NCI-H1092 (cell line): ENCODE measurements around the gene ACSF2.

ENCODE experiments used
- DNase-seq: peaks from one replicate; lab custom pipeline; 2025; lab: John Stamatoyannopoulos, UW

The ACSF2 gene

DNA sequence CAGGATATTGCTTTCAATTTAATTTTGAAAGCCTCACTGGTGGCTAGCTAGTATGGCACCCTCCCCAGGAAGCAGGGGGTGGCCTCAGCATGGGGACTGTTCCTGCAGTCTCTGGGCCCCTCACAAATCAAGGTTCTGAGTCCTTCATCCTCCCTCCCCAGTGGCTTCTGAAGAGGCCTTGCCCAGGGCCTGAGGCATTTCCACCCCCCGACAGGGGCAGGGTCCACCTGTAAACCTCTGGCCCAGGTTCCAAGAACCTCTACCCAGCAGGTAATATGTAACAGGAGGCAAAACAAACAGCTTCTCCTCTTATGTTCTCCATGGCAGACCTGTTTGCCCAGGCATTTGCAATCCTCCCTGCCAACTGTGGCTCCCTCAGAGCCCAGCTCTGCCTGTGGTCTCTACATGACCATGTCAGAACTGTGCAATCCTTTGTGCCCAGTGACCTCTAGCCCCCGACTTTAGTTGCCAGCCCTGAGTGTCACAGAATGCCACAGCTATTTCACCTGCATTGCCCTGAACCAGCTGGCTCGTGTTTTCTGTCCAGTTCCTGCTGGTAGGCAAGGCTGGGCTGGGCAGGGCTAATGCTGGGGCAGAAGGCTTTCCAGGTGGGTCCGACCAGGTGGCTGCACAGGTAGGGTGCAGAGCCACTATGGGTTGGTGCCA, 14.3 kb downstream of the ACSF2 start:
- no peak for DNase-seq

DNA sequence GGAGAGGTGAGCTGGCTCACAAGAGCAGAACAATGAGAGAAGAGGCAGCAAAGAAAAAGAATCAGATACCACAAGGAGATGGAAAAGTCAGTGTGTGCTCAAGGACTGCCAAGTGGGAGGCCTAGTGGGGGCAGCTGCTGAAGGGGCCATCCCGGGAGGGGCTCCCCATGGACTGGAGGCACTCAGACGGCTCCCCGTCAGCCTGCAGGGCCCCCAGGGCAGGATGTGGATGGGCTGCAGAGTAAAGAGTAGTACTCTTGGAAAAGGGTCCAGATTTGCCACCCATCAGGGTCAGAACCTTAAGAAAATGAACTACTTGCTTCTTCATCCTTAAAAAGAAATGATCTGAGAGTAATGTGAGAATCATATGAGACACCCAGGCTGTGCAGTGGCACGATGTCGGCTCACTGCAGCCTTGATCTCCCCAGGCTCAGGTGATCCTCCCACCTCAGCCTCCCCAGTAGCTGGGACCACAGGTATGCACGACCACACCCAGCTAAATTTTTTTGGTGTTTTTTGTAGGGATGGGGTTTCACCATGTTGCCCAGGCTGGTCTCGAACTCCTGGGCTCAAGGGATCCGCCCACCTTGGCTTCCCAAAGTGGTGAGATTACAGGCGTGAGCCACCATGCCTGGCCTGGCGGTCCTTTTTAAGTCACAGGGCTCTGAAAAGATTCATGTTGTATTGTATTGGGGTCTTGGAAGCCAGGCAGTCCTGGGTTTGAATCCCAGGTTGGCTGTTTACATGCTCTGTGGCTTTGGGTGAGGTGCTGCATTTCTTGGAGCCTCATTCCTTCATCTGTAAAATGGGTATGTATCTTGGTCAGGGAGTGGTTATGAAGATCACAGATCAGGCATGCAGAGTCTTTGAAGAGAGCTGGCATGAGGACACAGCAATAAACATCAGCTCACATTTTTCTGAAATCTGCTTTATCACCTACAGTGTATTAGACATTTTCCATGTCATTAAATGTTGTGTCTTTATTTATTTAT, 15.1 kb downstream of the ACSF2 start:
- no peak for DNase-seq

DNA sequence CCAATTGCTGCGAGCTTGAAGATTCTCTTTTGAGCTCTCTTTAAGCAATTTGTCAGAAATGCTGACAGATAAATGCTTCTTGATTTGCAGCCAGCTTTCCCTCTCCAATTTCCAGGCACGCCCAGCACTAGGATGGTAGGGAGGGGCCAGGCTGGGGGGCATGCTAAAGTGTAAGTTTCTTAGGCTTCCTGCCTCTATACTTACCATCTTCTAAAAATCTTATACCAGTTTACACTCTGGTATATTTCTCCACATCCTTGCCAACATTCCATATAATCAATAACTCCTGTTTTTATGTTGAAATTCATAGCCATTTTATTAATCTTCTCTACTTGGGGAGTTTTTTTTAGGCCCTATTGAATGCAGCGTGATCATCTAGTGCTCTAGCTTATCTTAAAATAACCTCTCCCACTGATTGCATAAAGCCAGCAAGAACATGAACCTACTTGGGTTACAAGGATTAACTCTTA, 17.5 kb downstream of the ACSF2 start:
- DNase-seq = no peak

DNA sequence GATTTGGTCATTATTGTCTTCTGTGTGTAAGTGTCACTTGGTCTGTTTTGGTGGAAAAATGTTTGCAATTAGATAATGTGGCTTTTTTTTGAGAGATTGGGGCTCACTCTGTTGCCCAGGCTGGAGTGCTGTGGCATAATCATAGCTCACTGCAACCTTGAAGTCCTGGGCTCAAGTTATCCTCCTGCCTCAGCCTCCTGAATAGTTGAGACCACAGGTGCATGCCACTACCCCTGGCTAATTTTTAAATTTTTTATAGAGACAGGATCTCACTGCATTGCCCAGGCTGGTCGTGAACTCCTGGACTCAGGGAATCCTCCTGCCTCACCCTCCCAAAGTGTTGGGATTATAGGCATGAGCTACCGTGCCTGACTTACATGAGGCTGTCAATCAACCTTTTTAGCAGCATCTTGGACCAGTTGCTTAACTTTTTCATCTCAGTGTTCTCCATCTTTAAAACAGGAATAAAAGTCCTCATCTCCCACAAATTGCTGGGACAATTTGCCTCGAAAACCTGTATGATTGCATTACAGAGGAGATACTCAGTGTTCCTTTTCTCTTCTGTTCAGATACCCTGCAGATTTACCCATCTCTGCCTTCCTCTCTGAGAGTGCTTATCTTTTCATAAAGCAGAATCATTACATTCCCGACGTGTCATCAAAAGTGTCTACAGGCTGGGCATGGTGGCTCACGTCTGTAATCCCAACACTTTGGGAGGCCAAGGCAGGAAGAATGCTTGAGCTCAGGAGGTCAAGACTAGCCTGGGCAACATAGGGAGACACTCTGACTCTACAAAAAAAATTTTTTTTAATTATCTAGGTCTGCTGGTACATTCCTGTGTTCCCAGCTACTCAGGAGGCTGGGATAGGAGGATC, 19.1 kb downstream of the ACSF2 start:
- DNase-seq = no peak

DNA sequence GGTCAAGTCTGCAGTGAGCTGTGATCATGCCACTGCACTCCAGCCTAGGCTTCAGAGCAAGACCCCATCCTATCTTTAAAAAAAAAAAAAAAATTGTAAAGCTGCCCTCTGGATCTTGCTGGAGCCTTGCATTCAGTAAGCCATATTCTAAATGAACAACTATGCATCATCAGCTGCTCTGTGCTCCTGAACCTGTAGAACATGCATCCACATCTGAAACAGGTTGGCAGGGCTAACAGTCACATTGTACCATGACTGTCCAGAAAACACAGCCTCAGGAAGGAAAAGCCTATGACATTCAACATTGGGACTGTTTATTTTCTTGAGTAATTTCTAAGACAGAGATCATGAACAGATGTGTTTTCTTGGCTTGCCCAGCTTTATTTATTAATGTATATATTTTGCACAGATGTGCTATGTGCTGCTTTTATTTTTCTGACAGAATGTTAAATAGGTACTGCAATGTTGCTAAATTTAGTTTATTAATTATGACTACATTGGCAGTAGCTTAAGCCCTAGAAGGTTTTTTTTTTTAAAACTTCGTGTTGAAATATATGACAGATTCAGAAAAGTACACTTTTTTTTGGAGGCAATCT, 19.8 kb downstream of the ACSF2 start:
- DNase-seq = no peak

DNA sequence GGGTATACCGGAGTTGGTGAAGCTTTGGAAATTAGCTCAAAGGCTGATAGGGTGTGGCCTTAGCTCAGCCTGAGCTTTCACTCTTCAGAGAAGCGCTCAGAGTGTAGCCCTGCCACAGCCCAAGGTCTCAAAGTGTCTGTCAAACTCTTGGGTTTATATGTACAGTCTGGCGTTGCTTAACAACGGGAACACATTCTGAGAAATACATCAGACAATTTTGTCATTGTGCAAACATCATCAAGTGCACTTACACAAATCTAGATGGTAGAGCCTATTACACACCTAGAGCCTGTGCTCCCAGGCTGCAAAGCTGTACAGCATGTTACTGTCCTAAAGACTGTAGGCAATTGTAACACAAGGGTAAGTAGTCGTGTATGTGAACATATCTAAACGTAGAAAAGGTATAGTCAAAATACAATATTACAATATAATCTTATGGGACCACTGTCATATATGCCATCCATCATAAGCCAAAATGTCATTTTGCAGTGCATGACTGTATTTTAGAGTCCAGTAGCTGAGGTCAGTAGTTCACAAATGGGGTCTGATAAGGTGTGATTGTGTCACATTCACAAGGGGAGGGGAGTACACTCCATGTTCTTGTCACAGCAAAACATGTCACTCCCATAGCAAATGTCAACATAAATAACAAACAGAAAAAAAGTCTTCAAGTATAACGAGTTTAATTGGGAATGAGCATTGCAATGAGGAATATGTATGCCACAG, 22.0 kb downstream of the ACSF2 start:
- DNase-seq = no peak

DNA sequence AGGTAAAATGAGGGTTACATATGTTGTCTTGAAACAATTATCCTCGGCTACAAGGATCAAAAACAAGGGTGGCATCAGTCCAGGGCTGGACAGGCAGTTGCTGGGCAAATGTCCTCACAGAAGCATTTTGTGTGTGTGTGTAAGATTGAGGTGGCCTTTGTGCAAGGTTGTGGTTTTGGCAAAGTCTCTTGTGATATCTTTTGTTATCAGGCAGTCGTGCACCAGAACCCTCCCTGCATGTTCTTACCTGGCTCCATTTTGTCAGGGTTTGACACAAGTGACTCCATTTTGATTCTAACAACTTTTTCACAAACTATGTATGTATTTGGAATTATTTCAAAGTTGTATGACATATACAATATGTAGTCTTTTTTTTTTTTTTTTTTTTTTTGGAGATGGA, 22.6 kb downstream of the ACSF2 start:
- no peak for DNase-seq

DNA sequence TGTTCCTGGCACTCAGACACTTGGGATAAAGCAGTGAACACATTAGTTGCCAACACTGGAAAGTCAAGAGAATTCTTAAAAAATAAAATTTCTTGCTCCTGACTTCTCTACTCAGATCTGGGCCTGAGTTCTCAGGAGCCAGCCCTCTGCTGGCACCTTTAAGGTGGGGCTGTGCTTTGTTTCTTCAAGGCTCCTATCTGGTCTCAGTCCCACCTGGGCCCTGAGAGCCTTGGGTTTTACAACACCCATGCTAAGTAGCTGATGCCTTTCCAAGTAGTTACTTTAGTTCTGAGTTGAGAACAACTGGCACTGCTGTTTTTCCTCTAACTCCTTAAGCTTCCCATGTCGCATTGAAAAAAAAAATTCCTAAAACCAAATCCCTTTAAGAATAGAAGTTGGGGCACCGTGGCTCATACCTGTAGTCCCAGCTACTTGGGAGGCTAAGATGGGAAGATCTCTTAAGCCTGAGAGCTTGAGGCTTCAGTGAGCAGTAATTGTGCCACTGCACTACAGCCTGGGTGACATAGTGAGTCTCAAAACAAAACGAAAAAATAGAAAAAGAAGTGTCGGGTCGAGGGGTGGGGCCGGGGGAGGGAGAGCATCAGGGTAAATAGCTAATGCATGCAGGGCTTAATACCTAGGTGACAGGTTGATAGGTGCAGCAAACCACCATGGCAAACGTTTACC, 26.1 kb downstream of the ACSF2 start:
- DNase-seq = no peak

DNA sequence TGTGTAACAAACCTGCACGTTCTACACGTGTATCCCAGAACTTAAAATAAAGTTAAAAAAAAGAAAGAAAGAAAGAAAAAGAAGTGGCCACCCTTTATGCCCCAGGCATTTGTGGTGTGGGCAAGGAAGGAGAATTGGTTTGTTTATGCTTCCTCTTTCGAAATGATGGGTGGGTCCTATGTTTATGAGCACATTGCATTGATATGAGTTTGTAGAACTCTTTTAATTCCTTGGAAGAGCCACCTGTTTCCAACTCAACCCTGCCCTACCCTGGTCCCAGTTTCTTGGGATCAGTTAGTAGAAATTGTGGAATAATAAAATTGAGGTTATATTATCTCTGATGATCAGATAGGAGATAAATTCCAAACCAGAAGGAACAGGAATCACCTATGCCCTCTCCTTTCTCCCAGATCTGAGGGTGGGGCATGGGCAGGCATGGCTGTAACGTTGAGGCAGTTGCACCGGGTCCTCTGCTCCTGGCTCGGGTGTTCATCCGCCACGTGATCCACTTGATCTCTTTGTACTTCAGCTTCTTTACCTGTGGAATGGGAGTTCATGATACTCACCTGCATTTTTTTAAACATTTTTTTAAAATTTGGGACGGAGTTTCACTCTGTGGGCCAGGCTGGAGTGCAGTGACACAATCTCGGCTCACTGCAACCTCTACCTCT, 26.7 kb downstream of the ACSF2 start:
- no peak for DNase-seq

DNA sequence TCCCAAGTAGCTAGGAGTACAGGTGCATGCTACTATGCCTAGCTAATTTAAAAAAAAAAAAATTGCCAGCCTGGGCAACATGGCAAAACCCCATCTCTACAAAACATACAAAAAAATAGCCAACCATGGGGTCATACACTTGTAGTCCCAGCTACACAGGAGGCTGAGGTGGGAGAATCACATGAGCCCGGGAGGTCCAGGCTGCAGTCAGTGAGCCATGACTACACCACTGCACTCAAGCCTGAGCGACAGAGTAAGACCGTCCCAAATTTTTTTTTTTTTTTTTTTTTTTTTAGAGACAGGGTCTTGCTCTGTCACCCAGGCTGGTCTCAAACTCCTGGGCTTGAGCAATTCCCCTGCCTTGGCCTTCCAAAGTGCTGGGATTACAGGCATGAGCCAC, 27.9 kb downstream of the ACSF2 start:
- DNase-seq = no peak

DNA sequence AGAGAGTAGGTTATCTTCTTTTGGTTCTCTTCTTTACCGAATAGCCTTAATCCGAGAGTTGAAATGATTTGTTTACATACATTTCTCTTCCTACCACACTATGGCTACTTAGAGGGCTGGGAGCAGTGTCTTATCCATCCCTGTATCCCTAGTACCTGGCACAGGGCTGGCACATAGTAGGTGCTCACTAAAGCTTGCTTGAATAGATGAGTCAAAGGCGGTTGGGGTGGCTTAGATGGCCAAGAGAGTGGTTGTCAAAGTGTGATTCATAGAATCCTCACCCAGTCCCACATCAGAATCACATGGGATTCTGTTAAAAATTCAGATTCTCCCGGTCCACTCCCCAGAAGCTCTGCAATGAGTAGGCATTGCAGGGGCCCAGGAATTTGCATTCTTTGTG, 31.6 kb downstream of the ACSF2 start:
- DNase-seq = no peak

DNA sequence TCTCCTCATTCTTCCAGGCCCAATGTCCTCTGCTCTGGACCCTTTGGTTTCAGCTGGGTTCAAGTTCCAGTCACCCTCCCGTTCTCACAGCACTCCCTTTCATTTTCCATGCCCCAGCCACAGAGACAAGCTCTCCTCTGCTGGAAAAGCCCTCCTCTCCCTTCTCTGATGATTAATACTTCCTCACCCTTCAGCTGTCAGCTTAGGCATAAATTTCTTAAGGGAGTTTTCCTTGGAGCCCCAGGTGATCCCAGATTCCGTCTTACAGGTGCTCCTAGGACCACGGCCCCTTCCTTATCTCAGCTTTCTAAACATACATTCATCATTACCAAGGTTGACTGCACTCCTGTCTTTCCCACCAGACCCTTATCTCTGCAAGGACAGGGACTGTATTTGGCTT, 32.3 kb downstream of the ACSF2 start:
- no peak for DNase-seq

DNA sequence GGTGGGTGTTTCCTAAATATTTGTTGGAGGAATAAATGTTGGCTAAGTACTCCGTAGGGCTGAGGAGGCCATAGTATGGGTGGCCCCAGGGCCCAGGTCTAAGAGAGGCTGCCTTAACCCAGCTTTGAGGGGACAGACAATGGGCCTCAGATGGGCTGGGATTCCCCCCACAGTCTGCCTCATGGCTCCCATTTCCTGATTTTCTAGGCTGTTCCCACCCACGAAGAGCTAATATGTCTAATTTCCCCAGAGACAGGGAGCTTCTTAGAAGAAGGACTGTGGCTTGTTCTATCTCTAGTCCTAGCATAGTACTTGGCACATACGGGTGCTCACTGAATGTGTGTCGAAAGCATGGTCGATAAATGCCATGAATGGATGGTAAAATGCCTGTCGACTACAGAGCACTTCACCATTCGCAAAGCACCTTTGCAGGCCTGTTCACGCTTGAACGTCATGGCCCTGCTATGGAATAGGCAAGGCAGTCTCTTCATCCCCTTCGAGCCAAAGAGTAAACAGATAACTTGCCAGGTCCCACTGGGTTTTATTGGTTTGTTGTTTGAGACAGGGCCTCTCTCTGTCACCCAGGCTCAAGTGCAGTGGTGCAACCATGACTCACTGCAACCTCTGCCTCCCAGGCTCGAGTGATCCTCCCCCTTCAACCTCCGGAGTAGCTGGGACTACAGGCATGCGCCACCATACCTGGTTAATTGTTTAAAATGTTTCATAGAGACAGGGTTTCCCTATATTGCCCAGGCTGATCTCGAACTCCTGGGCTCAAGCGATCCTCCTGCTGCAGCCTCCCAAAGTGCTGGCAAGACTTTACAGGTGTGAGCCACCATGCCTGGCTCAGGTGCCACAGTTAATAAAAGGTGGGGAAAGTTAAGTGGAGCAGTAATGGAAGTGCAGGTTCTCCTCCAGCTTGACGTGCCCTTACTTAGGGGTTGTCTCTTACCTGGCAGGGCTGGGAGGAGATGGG, 33.0 kb downstream of the ACSF2 start:
- no peak for DNase-seq

DNA sequence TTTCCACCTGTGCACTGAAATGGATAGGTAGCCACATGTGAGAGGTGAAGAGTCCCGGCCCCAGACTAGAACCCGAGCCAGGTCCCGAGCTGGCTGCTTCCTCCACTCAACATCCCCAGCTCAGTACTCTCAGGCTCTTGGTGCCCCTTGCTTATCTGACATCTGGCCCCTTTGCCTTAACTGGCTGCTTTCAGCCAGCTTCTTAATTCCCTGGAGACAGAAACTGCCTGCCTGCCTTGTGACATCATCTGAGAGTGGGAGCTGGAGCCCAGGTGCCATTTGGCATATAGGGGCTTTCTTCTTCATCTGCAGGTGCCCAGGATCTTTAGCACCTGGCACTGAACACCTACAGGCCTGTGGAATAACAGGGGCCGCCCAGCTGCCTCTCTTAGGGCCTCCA, 33.7 kb downstream of the ACSF2 start:
- no peak for DNase-seq

DNA sequence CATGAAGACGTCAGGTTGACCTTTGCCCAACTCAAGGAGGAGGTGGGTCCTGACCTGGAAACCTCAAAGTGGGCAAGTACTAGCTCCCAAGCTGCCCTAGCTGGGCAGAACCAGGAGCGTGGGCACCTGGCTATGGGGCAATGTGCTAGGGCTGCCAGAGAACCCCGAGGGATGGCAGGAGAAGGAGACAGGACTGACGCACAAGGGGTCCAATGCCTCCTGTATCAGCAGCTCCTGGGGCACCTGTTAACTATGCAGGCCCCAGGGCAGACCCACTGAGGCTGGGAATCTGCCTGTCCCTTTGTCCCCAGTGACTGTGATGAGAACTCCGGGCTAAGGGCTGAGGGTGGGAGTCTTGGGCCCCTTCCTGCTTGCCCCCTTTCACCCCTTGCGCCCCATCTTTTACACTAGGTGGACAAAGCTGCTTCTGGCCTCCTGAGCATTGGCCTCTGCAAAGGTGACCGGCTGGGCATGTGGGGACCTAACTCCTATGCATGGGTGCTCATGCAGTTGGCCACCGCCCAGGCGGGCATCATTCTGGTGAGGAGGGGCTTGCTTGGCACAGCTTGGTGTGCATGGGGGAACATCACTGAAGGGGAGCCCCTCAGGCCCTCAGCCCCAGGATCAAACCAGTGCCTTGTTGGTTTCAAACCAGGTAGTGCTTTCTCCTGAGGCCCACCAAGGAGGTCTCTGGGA, 35.0 kb downstream of the ACSF2 start:
- no peak for DNase-seq

DNA sequence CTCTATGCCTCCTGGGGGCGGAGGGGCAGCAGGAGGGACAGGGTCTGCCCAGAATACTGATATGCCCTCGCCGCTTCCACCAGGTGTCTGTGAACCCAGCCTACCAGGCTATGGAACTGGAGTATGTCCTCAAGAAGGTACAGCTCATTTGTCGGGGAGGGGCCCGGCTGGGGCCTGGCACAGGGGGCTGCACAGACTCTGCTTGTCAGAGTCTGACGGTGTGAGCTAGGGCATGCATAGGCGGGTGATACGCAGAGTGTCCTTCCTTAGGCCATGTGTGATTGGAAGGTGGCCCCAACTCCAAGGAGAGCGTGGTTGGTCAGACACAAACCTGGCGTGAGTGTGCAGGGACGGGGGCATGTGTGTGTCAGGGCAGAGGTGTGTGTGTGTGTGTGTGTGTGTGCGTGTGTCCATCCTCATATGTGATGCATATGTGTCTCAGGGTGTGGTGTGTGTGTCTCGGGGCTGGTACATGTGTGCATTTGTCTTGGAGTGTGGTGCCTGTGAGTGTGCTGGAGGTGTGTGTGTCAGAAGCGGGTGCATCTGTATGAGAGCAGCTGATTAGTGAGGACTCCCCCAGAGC, 35.6 kb downstream of the ACSF2 start:
- DNase-seq = no peak

DNA sequence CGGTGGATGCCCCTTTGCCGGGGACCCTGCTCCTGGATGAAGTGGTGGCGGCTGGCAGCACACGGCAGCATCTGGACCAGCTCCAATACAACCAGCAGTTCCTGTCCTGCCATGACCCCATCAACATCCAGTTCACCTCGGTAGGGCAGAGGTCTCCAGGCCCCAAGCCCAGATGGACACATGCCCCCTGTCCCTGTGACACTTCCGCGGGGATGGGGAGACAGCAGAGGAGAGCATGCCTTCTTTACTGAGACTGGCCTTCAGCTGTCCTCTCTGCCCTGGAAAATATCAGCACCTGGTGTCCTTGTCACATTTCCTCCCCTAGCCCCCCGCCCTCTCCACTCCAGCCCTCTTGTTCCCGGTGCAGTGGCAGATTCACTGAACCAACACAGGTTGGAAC, 36.4 kb downstream of the ACSF2 start:
- no peak for DNase-seq

DNA sequence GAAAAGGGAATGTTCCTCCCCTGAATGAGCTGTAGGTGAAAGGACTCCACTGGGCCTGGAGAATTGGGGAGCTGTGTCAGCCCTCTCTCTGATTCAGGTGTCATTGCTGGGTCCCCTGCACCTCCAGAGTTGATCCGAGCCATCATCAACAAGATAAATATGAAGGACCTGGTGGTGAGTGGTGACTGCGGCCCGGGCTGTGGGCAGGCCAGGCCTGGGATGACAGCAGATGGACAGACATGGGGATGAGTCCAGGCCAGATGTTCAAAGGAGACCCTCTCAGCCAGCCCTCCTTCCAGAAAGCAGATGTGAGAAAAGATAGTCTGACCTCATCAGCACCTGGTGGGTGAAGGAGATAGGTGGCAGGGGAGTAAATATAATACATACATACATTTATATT, 38.1 kb downstream of the ACSF2 start:
- no peak for DNase-seq
